ENCODE data around the gene POU6F2.

DNA sequence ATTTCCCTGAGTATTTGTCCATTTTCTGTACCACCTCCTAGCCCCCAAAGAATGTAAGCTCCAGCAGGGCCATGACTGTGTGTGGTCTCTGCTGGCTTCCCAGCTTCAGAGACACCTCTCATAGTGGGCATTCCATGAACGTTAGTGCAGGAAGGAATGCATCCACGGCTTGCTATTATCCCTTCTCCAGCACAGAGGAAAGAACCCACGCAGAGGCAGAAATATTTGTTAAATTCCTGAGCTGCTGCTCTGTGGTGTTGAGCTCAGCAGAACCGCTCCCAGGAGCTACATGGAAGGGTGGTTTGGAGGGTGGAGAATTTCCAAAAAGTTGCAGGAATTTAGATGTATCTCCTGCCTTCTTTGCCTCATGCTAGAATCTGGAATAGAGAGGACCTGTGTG lies 275.2 kb downstream of the POU6F2 start:
- TF ChIP-seq, protein P1, sequence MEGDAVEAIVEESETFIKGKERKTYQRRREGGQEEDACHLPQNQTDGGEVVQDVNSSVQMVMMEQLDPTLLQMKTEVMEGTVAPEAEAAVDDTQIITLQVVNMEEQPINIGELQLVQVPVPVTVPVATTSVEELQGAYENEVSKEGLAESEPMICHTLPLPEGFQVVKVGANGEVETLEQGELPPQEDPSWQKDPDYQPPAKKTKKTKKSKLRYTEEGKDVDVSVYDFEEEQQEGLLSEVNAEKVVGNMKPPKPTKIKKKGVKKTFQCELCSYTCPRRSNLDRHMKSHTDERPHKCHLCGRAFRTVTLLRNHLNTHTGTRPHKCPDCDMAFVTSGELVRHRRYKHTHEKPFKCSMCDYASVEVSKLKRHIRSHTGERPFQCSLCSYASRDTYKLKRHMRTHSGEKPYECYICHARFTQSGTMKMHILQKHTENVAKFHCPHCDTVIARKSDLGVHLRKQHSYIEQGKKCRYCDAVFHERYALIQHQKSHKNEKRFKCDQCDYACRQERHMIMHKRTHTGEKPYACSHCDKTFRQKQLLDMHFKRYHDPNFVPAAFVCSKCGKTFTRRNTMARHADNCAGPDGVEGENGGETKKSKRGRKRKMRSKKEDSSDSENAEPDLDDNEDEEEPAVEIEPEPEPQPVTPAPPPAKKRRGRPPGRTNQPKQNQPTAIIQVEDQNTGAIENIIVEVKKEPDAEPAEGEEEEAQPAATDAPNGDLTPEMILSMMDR (IDR thresholded peaks at IDR 0.05): no peak
- no peak for TF ChIP-seq POLR2A (IDR thresholded peaks at IDR 0.05)

Measured in suprapubic skin (tissue), 3 donors.